Esophagus squamous epithelium (tissue), 5 donors: ENCODE data around the gene RBM12. TPM values are rescaled to one million over a fixed set of nuclear protein-coding genes. Genes with fewer than 3 reads are reported as not detected.

Experiments
- DNase-seq: peaks from one replicate; lab custom pipeline; 2025; lab: John Stamatoyannopoulos, UW
- H3K27ac ChIP-seq, 4 donors: fragments of 200-600 bp; sonication (generic); one replicate each; pipeline ENCODE4 v1.5.1; 2016 to 2019; ENCODE audit warnings: mild to moderate bottlenecking in 1 of 4
- H3K27me3 ChIP-seq, 4 donors: fragments of 200-600 bp; sonication (generic); 1 replicate in 3 of 4; 2 replicates in 1 of 4; pipeline versions ENCODE4 v1.5.1 to v1.6.0; 2017 to 2021; ENCODE audit warnings: antibody characterized with exemption in 1 of 4
- H3K36me3 ChIP-seq, 3 donors: fragments of 200-600 bp; sonication (generic); one replicate each; pipeline ENCODE4 v1.5.1; 2016 to 2019
- H3K4me1 ChIP-seq, 3 donors: fragments of 200-600 bp; sonication (generic); one replicate each; pipeline ENCODE4 v1.5.1; 2017 to 2019
- H3K4me3 ChIP-seq, 4 donors: fragments of 200-600 bp; sonication (generic); 1 replicate in 3 of 4; 2 replicates in 1 of 4; pipeline ENCODE4 v1.5.1; 2016 to 2019; ENCODE audit warnings: mild to moderate bottlenecking in 2 of 4, moderate library complexity in 1 of 4
- H3K9me3 ChIP-seq, 3 donors: fragments of 200-600 bp; sonication (generic); one replicate each; pipeline ENCODE4 v1.5.1; 2016 to 2019
- POLR2A ChIP-seq, 4 donors: fragments of 450-650 bp; IDR thresholded peaks; one replicate each; pipeline ENCODE4 v1.6.1; 2017; ENCODE audit warnings: antibody characterized with exemption in 4 of 4, mild to moderate bottlenecking in 4 of 4, moderate library complexity in 3 of 4
- WGBS, 2 donors: methylation state at CpG; one replicate each; pipeline ENCODE4 v1.1.5; 2018; 5-methylcytosine and 5-hydroxymethylcytosine counted together
- intact Hi-C: fragments of 100-400 bp; cut with DNase I; formaldehyde crosslinking; loops from one replicate; pipeline ENCODE4 v1.15.0; 2022
- total RNA-seq, 4 donors: library from RNA; depleted of rRNA; stranded (reverse); fragments of >200 nt; gene quantifications; one replicate each; pipeline ENCODE4 v1.1.0, GENCODE V29; 2016
- TF ChIP-seq, protein P1 (sequence below), 6 experiments: fragments of 450-650 bp in 4 of 6; fragments of 200-600 bp in 2 of 6; sonication (generic) in 2 of 6; IDR thresholded peaks; one replicate each; pipeline ENCODE4 v1.5.1; 2016 to 2019; ENCODE audit warnings: antibody characterized with exemption in 6 of 6, mild to moderate bottlenecking in 4 of 6, moderate library complexity in 4 of 6
- donor health status: DM: yes; HTN: yes; CAD: no.

The RBM12 gene
- total RNA-seq, 4 donors from 2014 or later = 14.2 to 35.5 (median 30.0) TPM

GRCh38 chr20:35603695-35604448 lies 60.8 kb downstream of the RBM12 start:
- WGBS, 2 donors = 91 to 96% methylated on average over 10 to 11 of the region's 11 CpGs
- Histone ChIP-seq H3K9me3 (no peaks in the 10 kb centered on the region), H3K4me3 (no peak overlapping the region), H3K27ac (peak overlapping the region in 1 of 4 donors; percentile 14), H3K36me3 (no peaks in the 10 kb centered on the region), H3K27me3 (peaks cover 0 to 36% (median 3%) of the 10 kb centered on the region in 4 donors), H3K4me1 (peaks cover 15 to 31% (median 17%) of the 10 kb centered on the region in 3 donors)
- no peak for TF ChIP-seq POLR2A (IDR thresholded peaks at IDR 0.05)
- TF ChIP-seq, protein P1, sequence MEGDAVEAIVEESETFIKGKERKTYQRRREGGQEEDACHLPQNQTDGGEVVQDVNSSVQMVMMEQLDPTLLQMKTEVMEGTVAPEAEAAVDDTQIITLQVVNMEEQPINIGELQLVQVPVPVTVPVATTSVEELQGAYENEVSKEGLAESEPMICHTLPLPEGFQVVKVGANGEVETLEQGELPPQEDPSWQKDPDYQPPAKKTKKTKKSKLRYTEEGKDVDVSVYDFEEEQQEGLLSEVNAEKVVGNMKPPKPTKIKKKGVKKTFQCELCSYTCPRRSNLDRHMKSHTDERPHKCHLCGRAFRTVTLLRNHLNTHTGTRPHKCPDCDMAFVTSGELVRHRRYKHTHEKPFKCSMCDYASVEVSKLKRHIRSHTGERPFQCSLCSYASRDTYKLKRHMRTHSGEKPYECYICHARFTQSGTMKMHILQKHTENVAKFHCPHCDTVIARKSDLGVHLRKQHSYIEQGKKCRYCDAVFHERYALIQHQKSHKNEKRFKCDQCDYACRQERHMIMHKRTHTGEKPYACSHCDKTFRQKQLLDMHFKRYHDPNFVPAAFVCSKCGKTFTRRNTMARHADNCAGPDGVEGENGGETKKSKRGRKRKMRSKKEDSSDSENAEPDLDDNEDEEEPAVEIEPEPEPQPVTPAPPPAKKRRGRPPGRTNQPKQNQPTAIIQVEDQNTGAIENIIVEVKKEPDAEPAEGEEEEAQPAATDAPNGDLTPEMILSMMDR (IDR thresholded peaks at IDR 0.05) = no peak
- intact Hi-C loops = no loop called here
- DNase-seq = no peak

GRCh38 chr20:35602851-35603495 lies 61.7 kb downstream of the RBM12 start:
- no peak overlapping the region for H3K27ac ChIP-seq
- peaks cover 15 to 31% (median 17%) of the 10 kb centered on the region in 3 donors for H3K4me1 ChIP-seq
- peaks cover 0 to 45% (median 3%) of the 10 kb centered on the region in 4 donors for H3K27me3 ChIP-seq
- no peak for DNase-seq
- no peak for TF ChIP-seq POLR2A (IDR thresholded peaks at IDR 0.05)
- TF ChIP-seq, protein P1 (IDR thresholded peaks at IDR 0.05) = no peak
- 93 to 94% methylated on average over 8 to 13 of the region's 15 CpGs for WGBS, 2 donors
- no peaks in the 10 kb centered on the region for H3K36me3 ChIP-seq
- H3K9me3 ChIP-seq = no peaks in the 10 kb centered on the region
- H3K4me3 ChIP-seq = no peak overlapping the region
- intact Hi-C loops = no loop called here

GRCh38 chr20:35601990-35602389 lies 62.7 kb downstream of the RBM12 start:
- H3K4me3 ChIP-seq = peak overlapping the region; percentile 33 to 74 (median 44)
- no peak for TF ChIP-seq POLR2A (IDR thresholded peaks at IDR 0.05)
- TF ChIP-seq, protein P1 (IDR thresholded peaks at IDR 0.05) = no peak
- H3K9me3 ChIP-seq = no peaks in the 10 kb centered on the region
- intact Hi-C loops = no loop called here
- DNase-seq = no peak
- peak overlapping the region in 3 of 4 donors; percentile 1 to 49 (median 20) for H3K27ac ChIP-seq
- H3K27me3 ChIP-seq = peaks cover 0 to 55% (median 3%) of the 10 kb centered on the region in 4 donors
- WGBS, 2 donors = 60% methylated on average over 3 of the region's 30 CpGs; no CpG with 5 or more reads in 1 of the 2 donors
- peaks cover 15 to 22% (median 17%) of the 10 kb centered on the region in 3 donors for H3K4me1 ChIP-seq
- no peaks in the 10 kb centered on the region for H3K36me3 ChIP-seq

DNA sequence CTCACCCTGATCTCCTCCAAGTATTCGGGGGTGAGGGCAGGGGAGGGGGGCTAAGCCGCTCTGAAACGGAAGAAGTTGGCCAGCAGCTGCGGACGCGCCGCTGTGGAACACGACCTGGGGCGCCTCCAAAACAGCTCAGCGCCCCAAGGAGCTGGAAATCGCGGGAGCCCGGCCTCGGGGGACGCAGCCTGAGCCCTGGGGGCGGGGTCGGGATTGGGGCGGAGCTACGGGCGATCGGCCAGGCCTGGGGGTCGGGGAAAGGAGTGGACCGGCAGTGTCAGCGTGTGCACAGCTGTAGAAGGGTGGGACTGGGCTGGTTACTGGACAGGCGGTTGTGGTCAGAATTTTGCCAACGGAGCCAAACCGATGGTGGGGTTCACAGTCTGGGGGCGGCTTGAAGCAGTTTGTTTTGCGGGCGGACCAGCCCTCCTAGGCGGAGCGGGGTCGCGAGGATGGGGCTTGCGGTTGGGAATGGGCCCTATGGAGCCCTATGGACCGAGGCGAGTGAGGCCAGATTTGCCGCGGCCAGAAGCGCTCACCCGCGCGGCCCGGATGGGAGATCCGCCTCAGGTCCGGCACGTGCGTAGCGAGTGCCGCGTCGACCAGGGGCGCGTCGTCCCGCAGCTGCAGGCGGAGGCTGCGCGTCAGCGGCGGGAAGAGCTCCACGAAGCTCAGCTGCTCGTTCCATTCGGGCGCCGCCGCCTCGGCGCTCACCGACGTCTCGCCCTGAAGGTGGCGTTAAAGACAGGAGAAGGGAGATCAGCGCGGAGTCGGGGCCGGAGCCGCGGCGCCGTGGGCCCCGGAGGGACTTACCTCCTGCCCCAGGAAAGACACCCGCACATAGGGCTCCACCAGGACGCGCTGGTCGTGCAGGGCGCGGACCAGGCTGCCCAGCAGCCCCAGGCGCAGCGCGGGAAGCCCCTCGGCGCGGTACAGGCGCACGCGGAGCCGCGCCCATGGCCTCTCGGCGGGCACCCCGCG lies 63.4 kb downstream of the RBM12 start:
- Histone ChIP-seq H3K36me3 (no peaks in the 10 kb centered on the region), H3K27ac (peak overlapping the region in 3 of 4 donors; percentile 1 to 49 (median 20)), H3K4me1 (peaks cover 15 to 21% (median 17%) of the 10 kb centered on the region in 3 donors), H3K9me3 (no peaks in the 10 kb centered on the region), H3K4me3 (peak overlapping the region; percentile 33 to 74 (median 44)), H3K27me3 (peaks cover 0 to 62% (median 3%) of the 10 kb centered on the region in 4 donors)
- 1 to 3% methylated on average over 6 to 27 of the region's 103 CpGs for whole genome bisulfite sequencing, 2 donors
- intact Hi-C loops = no loop called here
- TF ChIP-seq, protein P1 (IDR thresholded peaks at IDR 0.05) = peak in 5 of 6 experiments; percentile 22 to 57 (median 41)
- TF ChIP-seq POLR2A (IDR thresholded peaks at IDR 0.05) = peak in 1 of 4 donors; percentile 7
- no peak for DNase-seq
